Activated naive CD4-positive, alpha-beta T cell (primary cell): ENCODE measurements around the gene RTN4RL2.

Experiments used
- DNase-seq, 4 experiments: peaks; one replicate each; lab custom pipeline; 2025; lab: John Stamatoyannopoulos, UW

Gene RTN4RL2

DNA sequence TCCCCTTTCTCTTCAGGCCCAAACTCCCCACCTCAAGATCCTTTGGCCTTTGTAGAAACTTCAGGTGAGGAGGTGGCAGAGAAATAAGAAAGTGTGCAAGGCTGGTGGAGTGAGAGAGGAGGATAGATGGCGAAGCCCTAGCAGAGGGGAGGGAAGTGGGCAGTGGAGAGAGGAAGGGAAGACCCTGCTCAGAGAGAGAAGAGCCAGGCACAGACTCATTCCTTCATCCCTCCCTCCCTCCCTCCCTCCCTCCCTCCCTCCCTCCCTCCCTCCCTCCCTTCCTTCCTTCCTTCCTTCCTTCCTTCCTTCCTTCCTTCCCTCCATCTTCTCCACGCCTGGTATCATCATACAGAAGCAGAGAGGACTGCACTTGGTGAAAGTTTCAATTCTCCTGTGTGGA is 21.0 kb downstream of the RTN4RL2 start:
- no peak for DNase-seq

GRCh38 chr11:57481915-57482781 is 21.8 kb downstream of the RTN4RL2 start:
- no peak for DNase-seq

DNA sequence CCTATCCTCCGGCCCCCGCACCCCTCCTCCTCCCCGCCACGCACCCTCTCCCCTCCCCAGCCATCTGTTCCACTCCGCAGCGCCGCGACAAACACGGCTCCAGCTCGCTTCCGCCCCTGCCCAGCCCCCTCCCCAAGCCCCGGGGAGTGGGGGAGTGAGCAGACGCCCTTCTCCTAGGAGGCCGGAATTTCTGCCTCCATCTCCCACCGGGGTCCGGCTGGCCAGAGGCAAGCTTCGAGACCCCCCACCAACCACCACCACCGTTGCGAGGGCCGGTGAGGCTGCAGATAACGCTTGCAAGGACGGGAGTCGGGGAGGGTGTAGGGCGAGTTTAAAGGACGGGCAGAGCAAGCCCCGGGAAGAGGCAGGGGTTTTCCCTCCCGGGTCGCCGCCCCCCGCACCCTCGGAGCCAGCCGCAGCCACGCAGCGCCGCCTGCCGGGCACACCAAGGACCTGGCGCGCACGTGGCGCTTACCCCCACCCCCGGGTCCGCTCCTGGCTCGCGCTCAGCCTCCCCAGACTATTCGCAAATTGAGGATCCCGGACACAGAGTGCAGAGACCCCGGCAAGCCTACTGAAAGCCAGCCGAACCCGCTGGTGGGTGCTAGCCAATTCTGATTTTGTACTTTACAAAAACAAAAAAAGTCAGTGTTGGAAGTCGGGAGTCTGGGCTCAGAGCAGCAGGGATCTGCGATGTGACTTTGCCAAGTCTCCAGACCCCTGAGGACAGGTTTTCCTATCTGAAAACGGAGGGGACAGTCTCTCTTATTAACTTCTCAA is 22.6 kb downstream of the RTN4RL2 start:
- DNase-seq = peak; percentile 43 to 56 (median 44)

DNA sequence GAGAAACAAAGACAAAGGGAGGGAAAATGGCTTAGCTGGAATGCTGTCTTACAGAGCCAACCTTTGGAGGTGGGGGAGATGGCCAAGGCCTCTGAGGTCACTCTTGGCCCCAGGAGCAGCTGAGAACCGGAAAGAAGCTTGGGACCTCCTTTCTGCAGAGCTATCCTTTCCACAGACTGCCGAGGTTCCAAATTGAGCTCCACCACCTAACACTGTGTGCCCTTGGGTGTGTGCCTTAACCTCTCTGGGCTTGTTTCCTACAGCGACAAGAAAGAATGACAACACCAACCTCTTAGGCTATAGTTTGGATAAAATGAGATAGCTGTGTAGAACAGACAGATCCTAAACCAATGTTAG is 23.2 kb downstream of the RTN4RL2 start:
- DNase-seq = no peak

DNA sequence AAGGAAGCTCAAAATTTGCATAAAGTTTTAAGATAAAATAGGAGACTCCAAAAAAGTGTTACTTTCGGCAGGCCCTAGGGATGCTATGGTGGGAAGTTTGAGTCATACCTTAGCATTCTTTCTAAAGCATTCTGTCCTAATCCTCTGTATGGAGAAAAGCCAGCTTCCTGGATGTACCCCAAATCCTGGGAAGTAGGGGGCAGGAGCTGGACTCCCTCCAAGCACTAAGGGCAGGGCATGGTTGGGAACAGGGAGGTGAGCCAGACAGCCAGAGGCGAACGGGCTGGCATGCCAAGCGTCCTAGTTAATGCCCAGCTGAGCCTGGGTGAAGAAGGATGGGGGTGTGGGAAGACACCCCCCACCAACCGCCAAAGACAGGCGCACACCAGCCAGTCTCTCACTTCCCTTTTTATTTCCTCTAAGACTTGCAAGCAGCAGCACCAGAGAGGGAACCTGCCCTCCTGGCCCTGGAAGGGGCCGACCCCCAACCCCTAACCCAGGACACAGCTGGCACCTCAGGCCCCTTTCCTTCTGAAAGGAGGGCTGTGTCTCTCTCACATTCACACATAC is 23.9 kb downstream of the RTN4RL2 start:
- DNase-seq = no peak

- no peak for DNase-seq
These were observed 25.1 kb downstream of the RTN4RL2 start for GRCh38 chr11:57485217-57485990.

DNA sequence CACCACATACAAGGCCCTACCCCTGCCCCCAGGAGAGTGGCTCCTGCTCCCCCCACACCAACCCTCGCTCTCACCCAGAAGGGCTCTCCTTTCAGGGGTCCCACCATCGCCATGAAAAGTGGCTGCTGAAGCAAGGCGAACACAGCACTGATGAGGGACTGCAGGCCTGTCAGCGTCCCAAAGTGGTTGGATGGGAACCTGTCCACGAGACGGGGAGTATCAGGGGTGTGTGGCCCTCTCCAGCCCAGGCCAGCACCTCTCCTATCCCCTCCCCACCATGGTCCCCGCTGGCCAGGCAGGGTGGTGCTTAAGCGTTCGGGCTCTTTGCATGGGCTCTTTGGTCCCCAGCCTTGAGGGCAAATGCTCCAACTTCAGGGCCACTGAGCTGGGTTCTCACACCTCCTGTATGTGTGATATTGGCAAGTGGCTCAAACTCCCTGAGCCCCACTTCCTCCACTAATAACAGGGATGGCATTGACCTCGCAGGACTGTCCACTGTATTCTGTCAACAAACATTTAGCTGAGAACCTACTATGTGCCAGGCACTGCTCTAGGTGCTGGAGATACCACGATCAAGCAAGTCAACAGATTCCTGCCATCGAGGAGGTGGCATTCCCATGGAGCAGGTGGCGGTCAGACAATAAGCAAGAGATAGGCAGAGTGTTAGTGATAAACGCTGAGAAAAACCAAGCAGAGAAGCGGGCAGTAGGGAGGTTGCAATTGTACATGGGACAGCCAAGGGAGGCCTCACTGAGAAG is 26.9 kb downstream of the RTN4RL2 start:
- DNase-seq = no peak

DNA sequence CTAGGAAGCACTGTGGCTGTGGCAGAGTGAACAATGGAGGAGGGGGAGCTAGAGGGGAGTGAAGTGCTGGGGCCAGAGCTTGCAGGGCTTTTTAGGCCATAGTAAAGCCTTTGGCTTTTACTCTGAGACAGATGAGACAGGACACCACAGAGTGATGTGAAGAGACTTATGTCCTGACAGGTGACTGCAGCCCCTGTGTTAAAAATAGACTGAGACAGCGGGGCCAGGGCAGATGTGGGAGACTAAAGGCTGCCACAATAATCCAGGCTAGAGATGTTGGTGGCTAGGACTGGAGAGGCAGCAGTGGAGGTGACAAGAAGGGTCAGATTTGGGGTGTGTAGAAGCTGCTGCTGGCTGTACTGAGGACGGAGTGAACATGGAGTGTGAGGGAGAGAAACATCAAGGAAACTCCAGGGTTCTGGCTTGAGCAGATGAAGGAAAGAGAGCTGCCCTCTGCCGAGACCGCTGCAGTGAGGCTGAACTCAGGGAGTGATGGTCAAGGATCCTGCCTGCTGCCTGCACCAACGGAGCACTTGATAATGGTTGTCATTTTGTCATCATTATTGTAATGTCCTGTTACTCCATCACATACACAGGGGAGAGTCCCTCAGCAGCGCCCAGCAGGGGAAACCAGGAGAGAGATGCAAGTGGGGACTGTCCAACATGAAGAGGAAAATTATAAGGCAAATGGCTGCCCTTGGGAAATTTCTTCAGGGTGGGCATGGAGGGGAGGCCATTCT is 27.8 kb downstream of the RTN4RL2 start:
- DNase-seq = no peak

DNA sequence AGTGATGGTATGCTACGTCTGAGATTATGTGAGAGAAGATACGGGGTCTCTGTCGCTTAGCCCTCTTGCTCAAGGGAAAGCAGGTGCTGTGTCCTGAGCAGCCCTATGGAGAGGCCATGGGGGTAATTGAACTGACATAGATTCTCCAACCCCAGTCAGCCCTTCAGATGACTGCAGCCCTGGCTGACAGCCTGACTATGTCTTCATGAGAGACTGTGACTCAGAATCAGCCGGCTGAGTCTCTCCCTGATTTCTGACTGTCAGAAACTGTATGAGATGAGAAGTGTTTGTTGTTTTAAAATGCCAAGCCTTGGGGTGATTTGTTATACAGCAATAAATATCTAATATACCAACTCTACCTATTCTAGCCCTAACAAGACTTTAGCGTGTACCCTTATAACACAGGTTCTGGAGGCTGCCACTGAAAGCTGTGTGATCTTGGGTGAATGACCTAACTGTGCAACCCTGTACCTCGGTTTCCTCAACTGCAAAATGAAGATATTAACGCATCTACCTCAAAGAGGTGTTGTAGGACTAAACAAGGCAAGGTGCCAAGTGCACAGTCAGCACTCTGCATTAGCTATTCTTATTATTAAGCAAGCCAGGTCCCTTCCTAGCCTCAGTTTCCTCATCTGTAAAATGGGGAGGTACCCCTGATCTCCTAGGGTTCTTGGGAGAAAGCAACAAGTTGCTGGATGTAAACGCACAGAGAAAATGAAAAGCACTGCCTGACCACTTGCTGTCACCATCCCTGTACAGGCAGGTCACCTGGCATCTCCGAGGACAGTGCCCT is 30.3 kb downstream of the RTN4RL2 start:
- no peak for DNase-seq

GRCh38 chr11:57491371-57492061 is 31.2 kb downstream of the RTN4RL2 start:
- peak in 2 of 4 experiments; percentile 29 to 40 for DNase-seq

DNA sequence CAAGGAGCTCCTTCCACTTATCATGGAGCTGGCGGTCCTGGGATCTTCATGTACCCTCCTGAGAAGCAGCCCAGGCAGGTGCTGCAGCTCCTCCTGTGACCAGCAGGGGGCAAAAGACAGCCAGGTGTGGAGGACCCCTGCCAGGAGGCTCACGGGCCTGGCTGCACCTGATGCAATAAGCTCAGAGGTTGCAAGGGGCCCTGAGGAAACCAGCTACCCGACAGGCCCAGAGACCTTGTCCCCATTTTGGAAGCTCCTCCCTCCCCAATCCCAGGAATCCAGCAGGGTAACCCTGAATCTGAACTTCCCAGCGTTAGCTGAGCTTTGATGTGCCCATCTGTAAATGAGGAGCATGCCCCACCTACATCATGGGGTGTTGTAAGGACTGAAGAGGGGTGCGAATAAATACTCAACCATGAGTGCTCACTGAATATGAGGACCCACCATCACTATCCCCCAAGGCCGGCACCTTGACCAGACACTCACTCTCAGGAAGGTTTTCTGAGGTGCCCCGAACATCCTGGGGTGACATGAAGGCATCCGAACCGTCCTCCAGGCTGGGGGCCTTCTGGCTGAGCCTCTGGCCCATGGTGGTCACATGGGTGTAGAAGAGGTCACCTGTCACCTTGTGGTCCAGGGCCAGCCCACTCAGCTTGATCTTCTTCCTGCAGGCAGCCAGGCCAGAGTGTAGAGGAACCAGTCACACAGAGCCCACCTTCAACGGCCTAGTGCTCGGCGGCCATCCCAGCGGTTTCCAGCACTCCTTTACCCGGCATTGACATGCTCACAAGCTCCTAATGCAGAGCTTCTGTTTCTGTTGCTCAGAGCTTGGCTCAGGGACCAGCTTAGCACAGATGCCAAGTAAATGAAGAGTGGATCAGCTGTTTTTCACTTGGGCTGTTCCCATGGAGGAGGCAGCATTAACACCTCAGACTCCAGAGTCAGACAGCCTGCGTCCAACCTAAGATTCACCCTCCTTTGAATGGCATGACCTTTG is 33.5 kb downstream of the RTN4RL2 start:
- DNase-seq = peak; percentile 46 to 65 (median 50)

- no peak for DNase-seq
These were observed 35.9 kb downstream of the RTN4RL2 start for GRCh38 chr11:57496109-57496820.

- no peak for DNase-seq
These were observed 37.2 kb downstream of the RTN4RL2 start for GRCh38 chr11:57497303-57498247.

DNA sequence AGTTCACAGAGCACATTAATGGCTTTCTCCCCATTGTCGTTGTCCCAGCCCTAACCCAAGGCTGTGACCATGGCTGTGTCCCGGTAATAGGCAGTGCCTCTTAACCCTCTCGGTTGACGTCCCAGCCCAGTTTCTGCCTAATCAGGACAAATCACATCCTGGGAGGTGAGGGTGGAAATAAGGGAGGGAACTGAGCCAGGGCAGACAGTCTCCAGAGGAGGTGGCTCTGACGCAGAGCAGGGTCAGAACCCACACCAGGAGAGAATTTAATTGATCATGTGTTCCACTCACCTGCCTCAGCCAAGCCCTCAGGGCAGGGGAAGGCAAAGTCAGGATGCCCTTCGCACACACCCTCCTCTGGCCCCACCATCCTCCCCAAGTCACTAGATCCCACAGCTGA is 38.2 kb downstream of the RTN4RL2 start:
- DNase-seq = no peak

DNA sequence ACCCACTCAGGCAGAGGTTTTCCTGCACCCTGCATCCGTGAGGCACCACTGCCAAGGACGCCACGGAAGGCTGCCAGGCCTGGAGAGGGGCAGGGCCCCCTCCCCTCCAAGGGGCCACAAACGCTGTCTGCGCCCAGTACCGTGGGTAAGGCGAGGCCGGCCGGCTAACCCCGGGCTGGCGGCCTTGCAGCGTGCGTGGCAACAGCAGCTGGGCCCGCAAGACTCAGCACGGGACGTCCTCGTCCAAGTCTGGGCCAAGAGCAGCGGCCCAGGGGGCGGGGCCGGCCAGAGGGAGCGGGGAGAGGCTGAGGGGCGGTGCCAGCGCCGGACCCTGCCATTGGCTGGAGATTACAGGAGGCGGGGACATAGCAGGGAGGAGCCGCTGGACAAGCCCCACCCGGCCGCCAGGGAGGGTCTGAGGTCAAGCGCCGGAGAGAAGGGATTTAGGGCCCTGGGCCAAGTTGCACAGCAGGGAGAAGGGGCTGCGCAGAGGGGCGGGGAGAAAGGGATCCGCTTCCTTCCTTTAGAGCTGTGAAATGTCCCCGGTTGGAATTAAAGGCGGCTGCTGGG is 39.2 kb downstream of the RTN4RL2 start:
- peak in 1 of 4 experiments; percentile 11 for DNase-seq

GRCh38 chr11:57499983-57500461 is 39.7 kb downstream of the RTN4RL2 start:
- no peak for DNase-seq
